ENCODE results near the gene CDH13.

CDH13 gene

DNA sequence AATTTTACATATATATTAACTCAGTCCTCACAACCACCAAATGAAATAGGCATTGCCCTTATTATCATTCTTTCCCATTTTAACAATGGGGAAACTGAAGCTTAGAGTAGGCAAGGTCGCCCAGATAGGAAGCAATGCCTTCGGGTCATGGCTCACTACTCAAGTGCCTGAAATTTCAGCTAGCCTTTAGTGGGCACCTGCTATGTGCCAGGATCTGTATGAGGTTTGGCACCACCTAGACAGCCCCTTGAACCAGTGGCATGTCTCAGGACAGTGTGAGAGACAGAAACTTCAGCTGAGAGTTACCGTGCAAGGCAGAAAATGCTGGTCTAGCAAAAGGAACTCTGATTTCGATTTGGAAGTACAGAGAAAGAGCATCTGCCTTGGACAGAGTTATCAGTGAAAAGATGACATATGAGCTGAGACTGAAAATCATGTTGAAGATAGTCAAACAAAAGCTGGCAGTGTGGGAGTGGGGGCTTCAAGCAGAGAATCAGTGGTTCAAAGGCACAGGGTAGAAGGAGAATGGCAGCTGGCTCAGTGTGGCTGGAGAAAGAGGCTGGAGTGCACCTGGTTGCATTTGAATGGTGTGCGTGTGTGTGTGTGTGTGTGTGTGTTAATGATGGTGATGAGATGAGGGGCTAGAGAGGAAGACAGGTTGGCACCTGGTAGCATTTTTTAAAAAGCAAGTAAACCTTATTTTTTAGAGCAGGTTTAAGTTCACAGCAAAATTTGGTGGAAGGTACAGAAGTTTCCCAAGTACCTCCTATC is 29.1 kb downstream of the CDH13 start:
- DNase-seq (ENCODE audit: low read depth) = no peak
- H3K4me3 ChIP-seq (ENCODE audit: low read depth, low read length) = no peak overlapping the region
- TF ChIP-seq, protein P1, sequence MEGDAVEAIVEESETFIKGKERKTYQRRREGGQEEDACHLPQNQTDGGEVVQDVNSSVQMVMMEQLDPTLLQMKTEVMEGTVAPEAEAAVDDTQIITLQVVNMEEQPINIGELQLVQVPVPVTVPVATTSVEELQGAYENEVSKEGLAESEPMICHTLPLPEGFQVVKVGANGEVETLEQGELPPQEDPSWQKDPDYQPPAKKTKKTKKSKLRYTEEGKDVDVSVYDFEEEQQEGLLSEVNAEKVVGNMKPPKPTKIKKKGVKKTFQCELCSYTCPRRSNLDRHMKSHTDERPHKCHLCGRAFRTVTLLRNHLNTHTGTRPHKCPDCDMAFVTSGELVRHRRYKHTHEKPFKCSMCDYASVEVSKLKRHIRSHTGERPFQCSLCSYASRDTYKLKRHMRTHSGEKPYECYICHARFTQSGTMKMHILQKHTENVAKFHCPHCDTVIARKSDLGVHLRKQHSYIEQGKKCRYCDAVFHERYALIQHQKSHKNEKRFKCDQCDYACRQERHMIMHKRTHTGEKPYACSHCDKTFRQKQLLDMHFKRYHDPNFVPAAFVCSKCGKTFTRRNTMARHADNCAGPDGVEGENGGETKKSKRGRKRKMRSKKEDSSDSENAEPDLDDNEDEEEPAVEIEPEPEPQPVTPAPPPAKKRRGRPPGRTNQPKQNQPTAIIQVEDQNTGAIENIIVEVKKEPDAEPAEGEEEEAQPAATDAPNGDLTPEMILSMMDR (IDR thresholded peaks at IDR 0.05; ENCODE audit: control insufficient read depth, extremely low read depth, insufficient read depth) = no peak

DNA sequence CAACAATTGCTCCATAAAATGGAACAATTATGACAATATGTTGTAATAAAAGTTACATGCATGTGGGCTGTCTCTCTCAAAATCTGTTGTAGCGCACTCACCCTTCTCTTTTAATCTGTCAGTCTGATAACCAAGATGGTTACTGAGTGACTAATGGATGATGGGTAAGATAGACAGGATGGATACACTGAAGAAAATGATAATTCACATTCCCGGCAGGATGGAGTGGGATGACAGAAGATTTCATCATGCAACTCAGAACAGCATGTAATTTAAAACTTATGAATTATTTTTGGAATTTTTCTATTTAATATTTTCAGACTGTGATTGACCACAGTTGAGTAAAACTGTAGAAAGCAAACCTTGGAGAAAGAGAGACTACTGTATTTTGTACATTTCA is 30.5 kb downstream of the CDH13 start:
- H3K4me3 ChIP-seq (ENCODE audit: low read depth, low read length) = no peak overlapping the region
- DNase-seq (ENCODE audit: low read depth) = no peak
- TF ChIP-seq, protein P1 (IDR thresholded peaks at IDR 0.05; ENCODE audit: control insufficient read depth, extremely low read depth, insufficient read depth) = no peak

DNA sequence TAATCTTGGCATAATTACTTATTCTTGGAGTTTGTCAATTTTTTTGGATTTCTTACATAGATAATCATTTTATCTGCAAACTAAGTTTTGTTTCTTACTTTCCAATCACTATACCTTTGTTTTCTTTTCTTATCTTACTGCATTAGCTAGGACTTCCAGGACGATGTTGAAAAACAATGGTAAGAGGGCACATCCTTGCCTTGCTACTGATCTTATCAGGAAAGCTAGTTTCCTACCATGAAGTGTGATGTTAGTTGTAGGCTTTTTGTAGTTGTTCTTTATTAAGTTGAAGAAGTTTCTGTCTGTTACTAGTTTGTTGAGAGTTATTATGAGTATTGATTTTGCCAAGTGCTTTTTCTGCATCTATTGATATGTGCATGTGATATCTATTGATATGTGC is 31.0 kb downstream of the CDH13 start:
- DNase-seq (ENCODE audit: low read depth) = no peak
- H3K4me3 ChIP-seq (ENCODE audit: low read depth, low read length) = no peak overlapping the region
- TF ChIP-seq, protein P1 (IDR thresholded peaks at IDR 0.05; ENCODE audit: control insufficient read depth, extremely low read depth, insufficient read depth) = no peak

DNA sequence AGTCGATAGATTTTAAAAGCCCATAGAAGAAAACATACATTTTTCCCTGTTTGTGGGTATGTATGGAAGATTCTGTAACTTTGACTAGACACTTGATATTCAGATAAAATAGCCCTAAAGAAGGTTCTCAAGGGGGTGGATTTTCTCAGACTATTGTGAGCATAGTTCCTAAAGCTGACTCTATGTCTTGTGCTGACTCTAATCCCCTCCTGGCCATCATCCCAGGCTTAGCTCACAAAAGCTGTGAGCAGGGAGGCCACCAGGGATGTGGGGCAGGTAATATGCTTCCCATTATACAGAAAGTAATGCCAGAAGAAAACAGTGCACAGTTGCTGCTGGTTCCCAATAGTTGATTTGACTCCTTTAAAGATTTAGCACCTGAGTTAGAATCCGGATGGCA is 32.0 kb downstream of the CDH13 start:
- no peak for DNase-seq (ENCODE audit: low read depth)
- no peak overlapping the region for H3K4me3 ChIP-seq (ENCODE audit: low read depth, low read length)
- TF ChIP-seq, protein P1 (IDR thresholded peaks at IDR 0.05; ENCODE audit: control insufficient read depth, extremely low read depth, insufficient read depth) = no peak

DNA sequence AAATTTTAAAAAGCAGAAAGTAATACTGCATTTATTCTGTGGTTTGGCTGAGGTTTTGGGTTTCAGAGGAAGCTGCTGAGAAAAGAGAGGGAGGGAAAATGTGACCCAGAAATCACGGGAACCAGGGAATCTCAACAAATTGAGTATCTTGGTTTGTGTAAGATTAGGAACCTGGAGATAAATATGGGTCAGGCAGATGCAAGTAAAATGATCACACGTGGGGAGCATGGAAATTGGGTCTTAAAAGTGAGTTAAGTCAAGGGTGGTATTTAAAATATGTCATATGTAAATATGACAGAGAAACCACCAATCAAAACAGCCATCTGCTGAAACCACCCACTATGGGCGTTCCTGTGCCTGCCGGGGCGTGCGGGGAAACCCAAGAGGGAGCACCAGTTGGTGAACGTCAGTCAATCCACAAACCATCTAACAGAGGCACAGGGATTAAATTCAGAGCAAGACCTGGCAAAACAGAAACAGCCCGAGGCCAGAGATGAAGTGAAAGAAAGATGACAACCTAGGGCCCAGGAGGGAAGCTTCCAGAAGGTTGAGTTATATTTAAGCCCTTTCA is 33.4 kb downstream of the CDH13 start:
- no peak overlapping the region for H3K4me3 ChIP-seq (ENCODE audit: low read depth, low read length)
- TF ChIP-seq, protein P1 (IDR thresholded peaks at IDR 0.05; ENCODE audit: control insufficient read depth, extremely low read depth, insufficient read depth) = no peak
- DNase-seq (ENCODE audit: low read depth) = no peak

DNA sequence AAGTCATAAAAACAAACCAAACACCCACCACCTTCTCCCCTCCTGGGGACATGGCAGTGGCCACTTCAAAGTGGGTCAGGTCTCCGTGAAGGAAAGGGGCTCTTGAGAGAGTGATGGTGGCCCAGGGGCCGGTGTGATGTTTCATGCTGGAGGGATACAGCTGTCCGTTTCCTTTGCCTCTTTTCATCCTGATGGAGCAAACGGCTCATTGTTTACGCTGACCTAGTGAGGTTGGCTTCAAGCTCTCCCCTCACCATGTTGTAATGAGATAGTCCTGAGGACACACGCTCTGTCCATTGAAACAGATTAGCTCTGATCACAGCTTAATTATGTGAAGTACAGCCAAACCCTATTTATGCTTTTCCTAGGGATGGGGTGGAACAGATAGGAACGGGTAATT is 34.2 kb downstream of the CDH13 start:
- no peak for DNase-seq (ENCODE audit: low read depth)
- TF ChIP-seq, protein P1 (IDR thresholded peaks at IDR 0.05; ENCODE audit: control insufficient read depth, extremely low read depth, insufficient read depth) = no peak

More for the DNA sequence above, 34.2 kb downstream of the CDH13 start:
- no peak overlapping the region for H3K4me3 ChIP-seq (ENCODE audit: low read depth, low read length)

All from LNCaP clone FGC (cell line).